ENCODE measurements around the gene VSTM2L.

Gene VSTM2L

DNA sequence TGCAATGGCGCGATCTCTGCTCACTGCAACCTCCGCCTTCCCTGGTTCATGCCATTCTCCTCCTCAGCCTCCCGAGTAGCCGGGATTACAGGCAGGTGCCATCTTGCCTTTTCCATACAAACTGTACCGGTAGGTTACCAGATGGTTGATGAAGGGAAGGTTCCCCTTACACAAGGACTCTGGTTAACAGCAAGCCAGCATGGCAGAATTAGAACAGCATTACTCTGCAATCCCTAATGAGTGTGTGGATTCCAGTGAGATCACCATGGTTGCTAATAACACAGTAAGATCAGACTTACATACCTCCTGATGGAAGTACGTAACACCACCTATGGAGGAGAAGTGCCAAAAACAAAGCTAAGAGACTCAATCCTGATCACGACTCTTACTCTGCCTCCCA lies 78.6 kb downstream of the VSTM2L start:
- H3K4me1 ChIP-seq (ENCODE audit: low read depth, poor library complexity, severe bottlenecking), result no peaks in the 10 kb centered on the region
- no peaks in the 10 kb centered on the region for H3K79me2 ChIP-seq (ENCODE audit: insufficient read depth, low read depth)
- no peaks in the 10 kb centered on the region for H4K20me1 ChIP-seq (ENCODE audit: insufficient read depth)
- no peak overlapping the region for H3K9ac ChIP-seq
- H3K4me2 ChIP-seq, result no peak overlapping the region
- H3K4me3 ChIP-seq (IDR thresholded peaks at IDR 0.05; ENCODE audit: insufficient read depth, low read depth, low read length), result no peak overlapping the region
- TF ChIP-seq, protein P1, sequence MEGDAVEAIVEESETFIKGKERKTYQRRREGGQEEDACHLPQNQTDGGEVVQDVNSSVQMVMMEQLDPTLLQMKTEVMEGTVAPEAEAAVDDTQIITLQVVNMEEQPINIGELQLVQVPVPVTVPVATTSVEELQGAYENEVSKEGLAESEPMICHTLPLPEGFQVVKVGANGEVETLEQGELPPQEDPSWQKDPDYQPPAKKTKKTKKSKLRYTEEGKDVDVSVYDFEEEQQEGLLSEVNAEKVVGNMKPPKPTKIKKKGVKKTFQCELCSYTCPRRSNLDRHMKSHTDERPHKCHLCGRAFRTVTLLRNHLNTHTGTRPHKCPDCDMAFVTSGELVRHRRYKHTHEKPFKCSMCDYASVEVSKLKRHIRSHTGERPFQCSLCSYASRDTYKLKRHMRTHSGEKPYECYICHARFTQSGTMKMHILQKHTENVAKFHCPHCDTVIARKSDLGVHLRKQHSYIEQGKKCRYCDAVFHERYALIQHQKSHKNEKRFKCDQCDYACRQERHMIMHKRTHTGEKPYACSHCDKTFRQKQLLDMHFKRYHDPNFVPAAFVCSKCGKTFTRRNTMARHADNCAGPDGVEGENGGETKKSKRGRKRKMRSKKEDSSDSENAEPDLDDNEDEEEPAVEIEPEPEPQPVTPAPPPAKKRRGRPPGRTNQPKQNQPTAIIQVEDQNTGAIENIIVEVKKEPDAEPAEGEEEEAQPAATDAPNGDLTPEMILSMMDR (conservative IDR thresholded peaks at IDR 0.05; ENCODE audit: low read depth, low read length), result no peak
- no peaks in the 10 kb centered on the region for H3K36me3 ChIP-seq (ENCODE audit: insufficient read depth)
- no peak overlapping the region for H3K27ac ChIP-seq
- H3K27me3 ChIP-seq (ENCODE audit: insufficient read depth, low read depth), result no peaks in the 10 kb centered on the region
- no peak overlapping the region for H2AFZ ChIP-seq (ENCODE audit: low read depth)

DNA sequence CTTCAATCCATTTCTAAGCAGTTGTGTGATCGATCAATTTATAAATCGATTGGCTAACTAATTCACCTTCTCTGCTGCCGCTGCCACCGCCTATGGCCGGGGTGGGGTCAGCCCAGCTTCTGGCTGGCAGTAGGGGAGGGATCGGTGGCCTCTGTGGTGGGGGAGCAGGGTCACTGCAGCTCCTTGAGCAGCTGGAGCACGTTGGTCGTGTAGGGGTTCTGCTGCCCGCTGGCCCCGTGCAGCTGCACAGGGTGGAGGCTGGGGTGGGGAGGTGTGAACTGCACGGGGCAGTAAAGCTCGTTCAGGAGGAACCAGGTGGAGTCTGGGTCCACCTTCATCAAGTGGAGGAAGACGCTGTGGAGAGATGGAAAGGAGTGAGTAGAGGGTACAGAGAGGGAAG lies 80.4 kb downstream of the VSTM2L start:
- TF ChIP-seq, protein P1 (conservative IDR thresholded peaks at IDR 0.05; ENCODE audit: low read depth, low read length), result no peak
- Histone ChIP-seq H3K4me3 (IDR thresholded peaks at IDR 0.05; ENCODE audit: insufficient read depth, low read depth, low read length) (no peak overlapping the region), H3K36me3 (ENCODE audit: insufficient read depth) (no peaks in the 10 kb centered on the region), H3K79me2 (ENCODE audit: insufficient read depth, low read depth) (no peaks in the 10 kb centered on the region), H3K9ac (no peak overlapping the region), H2AFZ (ENCODE audit: low read depth) (no peak overlapping the region), H3K4me2 (no peak overlapping the region), H3K4me1 (ENCODE audit: low read depth, poor library complexity, severe bottlenecking) (no peaks in the 10 kb centered on the region), H3K27ac (no peak overlapping the region), H4K20me1 (ENCODE audit: insufficient read depth) (no peaks in the 10 kb centered on the region), H3K27me3 (ENCODE audit: insufficient read depth, low read depth) (no peaks in the 10 kb centered on the region)

DNA sequence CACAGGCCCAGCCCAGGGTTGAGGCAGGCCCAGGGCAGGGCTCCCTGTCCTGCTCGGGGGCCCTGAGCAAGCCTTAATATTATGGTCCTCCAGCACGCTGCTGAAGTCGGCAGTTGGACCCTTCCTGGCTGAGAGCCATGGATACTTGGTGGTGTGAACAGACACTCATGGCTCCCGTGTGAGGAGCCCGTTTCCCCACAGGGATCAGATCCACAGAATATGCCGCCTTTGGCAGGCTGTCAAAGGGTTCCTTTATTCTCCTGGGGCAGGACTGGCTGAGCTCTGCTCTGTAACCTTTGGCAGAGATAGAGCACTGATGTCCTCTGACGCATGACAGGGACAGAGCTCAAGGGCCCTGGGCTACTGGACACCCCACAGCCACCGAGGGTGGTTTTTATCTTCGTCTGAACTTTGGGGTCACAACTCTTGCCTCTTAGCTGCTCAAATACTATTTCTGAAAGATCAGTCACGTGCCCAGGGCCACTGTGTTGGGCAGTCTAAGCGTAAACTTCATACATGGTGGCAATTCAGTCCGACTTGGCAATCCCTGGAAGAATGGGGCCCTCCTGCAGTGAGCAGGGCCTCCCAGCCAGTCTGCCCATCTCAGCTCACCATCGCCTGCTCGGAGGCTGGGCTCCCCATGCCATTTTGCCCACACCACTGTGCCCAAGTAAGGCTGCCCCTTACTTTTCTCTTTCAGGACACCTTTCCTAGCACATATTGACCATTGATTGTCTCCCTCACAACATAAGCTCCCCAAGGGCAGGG lies 81.3 kb downstream of the VSTM2L start:
- Histone ChIP-seq H4K20me1 (ENCODE audit: insufficient read depth) (no peaks in the 10 kb centered on the region), H3K79me2 (ENCODE audit: insufficient read depth, low read depth) (no peaks in the 10 kb centered on the region), H3K9ac (no peak overlapping the region), H3K4me2 (no peak overlapping the region), H3K4me3 (IDR thresholded peaks at IDR 0.05; ENCODE audit: insufficient read depth, low read depth, low read length) (no peak overlapping the region), H3K27me3 (ENCODE audit: insufficient read depth, low read depth) (no peaks in the 10 kb centered on the region), H2AFZ (ENCODE audit: low read depth) (no peak overlapping the region), H3K4me1 (ENCODE audit: low read depth, poor library complexity, severe bottlenecking) (no peaks in the 10 kb centered on the region), H3K27ac (no peak overlapping the region), H3K36me3 (ENCODE audit: insufficient read depth) (no peaks in the 10 kb centered on the region)
- TF ChIP-seq, protein P1 (conservative IDR thresholded peaks at IDR 0.05; ENCODE audit: low read depth, low read length), result no peak

DNA sequence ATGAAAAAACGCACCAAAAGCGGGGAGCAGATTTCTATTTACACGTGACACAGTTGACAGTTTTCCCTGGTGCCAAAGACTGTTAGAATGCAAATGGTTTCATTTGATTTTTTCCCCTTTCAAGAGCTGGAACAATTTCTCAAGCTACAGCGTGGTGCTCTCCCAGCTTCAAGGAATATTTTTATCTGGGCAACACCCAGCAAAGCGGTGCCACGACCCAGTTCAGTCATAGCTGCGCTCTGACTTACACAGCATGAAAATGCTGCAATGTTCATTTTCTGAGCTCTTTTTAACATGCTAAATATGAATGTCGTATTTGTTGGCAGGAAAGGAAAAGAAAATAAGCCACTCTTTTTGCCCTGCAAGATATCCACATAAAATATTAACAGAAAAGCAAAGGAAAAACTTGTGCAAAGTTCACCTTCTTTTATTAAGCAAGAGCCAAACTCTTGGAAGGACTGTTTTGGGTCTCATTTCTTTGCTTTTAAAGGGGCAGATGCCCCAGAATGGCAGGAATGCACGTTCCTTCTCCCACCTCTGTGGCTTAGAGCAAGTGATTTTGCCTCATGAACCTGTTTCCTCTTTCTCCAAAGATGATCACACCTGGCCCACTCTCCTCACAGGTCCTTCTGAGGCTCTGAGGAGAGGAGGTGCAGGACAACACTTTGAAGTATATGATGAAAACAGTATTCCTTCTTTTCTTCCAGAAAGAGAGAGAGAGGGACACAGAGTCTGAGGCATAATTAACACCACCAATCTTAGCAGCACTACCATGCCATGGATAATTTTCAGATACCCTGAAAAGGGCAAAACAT lies 83.3 kb downstream of the VSTM2L start:
- no peak overlapping the region for H3K27ac ChIP-seq
- H3K79me2 ChIP-seq (ENCODE audit: insufficient read depth, low read depth), result no peaks in the 10 kb centered on the region
- no peak overlapping the region for H2AFZ ChIP-seq (ENCODE audit: low read depth)
- H3K4me1 ChIP-seq (ENCODE audit: low read depth, poor library complexity, severe bottlenecking), result no peaks in the 10 kb centered on the region
- H3K4me3 ChIP-seq (IDR thresholded peaks at IDR 0.05; ENCODE audit: insufficient read depth, low read depth, low read length), result no peak overlapping the region
- H3K4me2 ChIP-seq, result no peak overlapping the region
- TF ChIP-seq, protein P1 (conservative IDR thresholded peaks at IDR 0.05; ENCODE audit: low read depth, low read length), result no peak
- no peak overlapping the region for H3K9ac ChIP-seq
- no peaks in the 10 kb centered on the region for H3K27me3 ChIP-seq (ENCODE audit: insufficient read depth, low read depth)
- no peaks in the 10 kb centered on the region for H4K20me1 ChIP-seq (ENCODE audit: insufficient read depth)
- no peaks in the 10 kb centered on the region for H3K36me3 ChIP-seq (ENCODE audit: insufficient read depth)
